ENCODE data around the gene SOX13.

SOX13 gene

DNA sequence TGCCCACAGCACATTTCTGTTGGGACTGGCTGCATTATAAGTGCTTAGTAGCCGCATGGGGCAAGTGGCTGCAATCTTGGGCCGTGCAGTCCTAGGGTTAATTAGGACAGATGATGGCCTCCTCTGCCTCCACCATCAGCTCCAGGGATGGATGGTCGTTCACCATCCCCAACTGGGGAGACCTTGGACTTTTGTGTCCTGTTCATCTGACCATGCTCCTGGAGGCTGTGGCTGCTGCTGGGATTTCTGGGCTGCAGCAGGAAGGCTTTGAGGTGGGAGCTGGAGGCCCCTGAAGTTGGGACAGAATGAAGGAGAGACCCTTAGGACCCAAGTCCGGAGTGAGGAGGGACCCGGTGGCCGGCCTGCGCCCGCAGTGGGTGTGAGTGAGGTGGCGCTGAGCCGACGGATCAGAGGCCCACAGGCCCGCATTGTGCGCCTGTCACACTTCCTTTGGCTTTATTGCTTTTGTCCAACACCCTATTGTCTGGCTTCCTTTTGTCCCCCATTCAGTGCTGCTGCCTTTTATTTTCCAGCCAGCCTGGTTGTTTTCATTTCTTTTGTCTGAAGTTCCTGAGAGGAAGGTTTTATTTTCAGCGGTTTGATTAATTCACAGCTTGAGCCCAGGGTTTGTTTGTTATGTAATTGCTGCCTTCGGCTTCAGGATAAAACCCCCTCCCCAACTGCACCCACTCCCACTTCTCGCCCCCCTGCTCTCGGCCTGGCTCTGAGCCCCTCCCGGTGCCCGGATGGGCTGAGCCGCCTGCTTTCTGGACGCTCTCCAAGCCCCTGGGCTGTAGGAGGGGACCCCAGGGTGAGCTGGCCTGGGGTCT, 35.6 kb downstream of the SOX13 start:
- no peak for DNase-seq (ENCODE audit: low spot score)

DNA sequence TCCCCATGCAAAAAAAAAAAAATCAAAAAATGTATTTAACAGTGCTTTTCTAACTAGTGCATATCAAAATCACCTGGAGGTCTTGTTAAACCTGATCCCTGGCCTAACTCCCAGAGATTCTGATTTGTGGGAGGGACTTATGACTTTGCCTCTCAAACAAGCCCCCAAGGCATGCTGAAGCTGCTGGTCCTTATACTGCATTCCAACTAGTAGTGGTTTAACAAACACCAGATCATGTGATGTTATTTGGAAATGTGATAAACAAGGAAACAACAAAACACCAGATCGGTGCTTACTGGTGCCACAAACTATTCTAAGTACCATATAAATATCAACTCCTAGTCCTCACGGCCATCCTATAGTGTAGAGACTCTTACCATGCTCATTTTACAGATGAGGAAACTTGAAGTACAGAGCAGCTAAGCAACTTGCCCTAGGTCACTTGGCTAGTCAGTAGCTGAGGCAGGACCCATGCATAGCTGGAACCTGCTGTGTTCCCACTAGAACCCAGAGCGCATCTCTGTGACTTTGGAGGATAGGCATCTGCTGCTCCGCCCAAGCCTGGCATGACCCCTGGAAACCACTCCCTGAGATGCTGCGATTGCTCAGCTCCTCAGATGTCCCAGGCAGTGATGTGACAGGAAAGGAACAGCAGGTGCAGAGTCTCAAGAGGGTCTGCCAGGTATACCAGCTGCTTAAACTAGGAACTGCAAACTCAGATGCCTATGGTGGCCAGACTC, 38.1 kb downstream of the SOX13 start:
- DNase-seq (ENCODE audit: low spot score) = no peak

DNA sequence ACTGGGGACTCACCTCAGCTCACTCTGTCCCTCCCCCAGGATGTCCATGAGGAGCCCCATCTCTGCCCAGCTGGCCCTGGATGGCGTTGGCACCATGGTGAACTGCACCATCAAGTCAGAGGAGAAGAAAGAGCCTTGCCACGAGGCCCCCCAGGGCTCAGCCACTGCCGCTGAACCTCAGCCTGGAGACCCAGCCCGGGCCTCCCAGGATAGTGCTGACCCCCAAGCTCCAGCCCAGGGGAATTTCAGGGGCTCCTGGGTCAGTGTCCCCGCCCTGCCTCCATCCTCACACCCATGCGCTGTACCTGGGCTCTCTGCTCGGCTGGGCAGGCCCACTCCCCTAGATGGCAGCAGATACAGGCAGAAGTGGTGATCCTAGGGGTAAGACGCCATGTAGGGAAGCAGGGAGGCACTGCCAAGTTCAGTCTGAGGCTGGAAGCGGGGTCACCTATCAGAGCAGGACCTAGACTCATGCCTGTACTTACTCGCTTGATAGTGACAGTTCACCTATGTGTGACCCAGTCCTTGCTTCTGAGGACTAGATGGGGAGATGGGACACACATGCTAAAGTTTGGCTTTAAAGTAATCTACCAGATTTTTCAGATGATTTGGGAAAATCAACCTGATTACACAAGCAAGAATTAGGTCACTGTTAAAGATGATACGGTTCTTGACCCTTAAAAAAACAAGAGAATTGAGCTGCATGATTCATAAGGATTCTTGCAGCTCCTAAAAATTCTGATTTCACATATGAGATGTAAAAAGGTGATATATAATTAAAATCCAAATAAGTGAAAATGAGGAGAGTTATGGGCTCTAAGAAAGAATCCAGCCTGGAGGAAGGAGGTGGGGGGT, 40.2 kb downstream of the SOX13 start:
- no peak for DNase-seq (ENCODE audit: low spot score)

DNA sequence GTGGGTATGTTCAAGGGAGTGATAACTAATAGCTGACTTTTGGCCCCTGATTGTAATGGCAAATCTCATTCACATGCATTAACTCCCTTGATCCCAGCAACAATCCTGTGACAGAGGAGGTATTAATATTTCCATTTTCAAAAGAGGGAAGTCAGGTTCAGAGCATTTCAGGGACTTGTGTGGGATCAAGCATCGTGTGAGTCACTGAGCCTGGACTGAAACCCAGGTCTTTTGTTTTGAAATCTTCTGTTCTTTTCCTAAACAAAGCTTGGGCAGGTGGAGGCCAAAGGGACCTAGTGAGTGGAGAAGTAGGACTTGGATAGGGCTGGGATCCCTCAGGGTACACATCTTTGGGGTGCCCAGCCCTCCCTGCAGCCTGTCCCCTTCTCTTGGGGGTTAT, 41.0 kb downstream of the SOX13 start:
- no peak for DNase-seq (ENCODE audit: low spot score)

DNA sequence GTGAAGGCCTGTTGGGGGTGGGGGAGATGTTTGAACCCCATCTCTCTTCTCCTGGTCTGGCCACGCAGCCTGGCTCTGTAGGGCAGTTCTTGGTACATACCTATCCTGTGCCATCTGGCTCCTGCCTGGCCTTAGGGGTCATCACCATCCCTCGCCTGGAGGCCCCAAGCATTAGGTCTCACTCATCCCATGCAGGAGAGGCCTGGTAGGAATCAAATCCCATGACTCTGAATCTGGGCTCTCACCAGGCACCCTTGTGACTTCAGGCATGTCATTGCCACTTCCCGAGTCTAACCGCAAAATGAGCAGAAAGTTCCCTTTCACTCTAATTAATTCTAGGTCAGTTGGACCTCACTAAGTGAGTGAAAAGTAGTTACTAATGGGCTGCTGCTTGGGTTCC, 41.7 kb downstream of the SOX13 start:
- no peak for DNase-seq (ENCODE audit: low spot score)

DNA sequence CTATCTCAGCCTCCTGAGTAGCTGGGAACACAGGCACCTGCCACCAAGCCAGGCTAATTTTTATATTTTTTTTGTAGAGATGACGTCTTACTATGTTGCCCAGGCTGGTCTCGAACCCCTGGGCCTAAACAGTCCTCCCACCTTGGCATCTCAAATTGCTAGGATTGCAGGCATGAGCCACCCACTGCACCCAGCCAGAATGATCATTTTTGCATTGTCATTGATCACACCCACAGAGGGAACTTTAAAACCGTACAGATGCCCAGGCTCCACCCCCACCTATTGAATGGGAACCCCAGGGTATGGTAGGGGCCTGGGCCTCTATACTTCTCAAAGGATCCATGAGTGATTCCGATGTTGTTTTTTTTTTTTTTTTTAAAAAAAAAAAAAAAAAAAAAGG, 42.2 kb downstream of the SOX13 start:
- DNase-seq (ENCODE audit: low spot score) = no peak

DNA sequence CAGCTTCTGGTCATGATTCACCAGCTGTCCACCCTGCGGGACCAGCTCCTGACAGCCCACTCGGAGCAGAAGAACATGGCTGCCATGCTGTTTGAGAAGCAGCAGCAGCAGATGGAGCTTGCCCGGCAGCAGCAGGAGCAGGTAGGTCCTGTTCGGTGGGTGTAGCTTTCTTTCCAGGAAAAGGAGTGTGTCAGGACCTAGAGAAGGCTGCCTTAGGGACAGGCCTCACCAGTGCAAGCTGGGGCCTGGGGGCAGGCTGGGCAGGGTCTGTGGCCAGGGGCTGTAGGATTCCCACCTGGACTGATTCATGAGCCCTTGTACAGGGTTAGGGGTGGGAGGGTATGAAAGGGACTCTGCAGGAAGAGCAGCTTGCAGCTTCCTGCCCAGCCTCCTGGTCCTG, 43.6 kb downstream of the SOX13 start:
- DNase-seq (ENCODE audit: low spot score) = no peak

DNA sequence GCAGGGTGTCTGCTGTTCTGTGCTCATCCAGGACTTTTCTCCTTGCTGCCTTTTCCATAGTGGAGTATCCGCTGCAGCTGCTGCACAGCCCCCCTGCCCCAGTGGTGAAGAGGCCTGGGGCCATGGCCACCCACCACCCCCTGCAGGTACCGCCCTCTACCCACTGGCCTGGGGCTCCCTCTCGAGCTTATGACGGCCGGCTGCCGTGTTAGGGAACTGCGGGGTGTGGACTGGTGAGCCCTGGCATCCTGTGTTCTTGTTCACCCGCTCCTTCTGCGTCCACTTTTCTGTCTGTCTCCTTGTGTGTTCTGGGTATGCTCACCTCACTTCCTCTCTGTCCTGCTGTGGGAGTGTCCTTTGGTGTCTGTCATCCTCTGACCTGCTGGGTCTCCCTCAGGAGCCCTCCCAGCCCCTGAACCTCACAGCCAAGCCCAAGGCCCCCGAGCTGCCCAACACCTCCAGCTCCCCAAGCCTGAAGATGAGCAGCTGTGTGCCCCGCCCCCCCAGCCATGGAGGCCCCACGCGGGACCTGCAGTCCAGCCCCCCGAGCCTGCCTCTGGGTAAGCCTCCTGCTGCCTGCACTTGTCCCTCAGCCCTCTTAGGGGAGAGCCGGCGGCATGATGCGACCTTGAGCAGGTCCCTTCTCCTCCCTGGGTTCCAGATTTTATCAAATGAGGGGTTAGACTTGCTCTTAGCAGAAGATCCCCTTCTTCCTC, 49.1 kb downstream of the SOX13 start:
- DNase-seq (ENCODE audit: low spot score) = no peak

DNA sequence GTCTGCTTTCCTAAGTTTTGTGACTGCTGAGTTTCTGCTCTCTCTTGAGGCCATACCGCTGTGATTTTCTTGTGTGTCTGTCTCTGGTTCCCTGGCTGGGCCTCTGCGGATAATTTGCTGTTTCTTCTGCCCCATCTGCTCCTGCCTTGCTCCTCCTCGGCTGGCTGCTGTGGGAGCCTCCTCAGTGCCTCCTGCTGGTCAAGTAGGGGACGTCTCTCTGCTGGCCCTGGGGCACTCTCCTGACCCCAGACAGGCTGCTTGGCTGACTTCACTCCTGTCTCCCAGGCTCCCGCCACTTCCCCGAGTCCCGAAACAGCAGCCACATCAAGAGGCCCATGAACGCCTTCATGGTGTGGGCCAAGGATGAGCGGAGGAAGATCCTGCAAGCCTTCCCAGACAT, 50.5 kb downstream of the SOX13 start:
- DNase-seq (ENCODE audit: low spot score) = no peak

DNA sequence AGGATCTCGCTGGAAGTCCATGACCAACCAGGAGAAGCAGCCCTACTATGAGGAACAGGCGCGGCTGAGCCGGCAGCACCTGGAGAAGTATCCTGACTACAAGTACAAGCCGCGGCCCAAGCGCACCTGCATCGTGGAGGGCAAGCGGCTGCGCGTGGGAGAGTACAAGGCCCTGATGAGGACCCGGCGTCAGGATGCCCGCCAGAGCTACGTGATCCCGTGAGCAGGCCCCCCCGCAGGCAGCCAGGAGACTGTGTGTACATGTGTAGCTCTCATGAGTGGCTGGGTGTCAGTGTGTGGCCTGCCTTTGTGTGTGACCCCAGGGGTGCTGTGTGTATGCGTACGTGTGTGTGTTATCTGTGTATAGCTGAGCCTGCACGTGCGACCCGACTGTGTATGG, 51.7 kb downstream of the SOX13 start:
- DNase-seq (ENCODE audit: low spot score) = no peak

DNA sequence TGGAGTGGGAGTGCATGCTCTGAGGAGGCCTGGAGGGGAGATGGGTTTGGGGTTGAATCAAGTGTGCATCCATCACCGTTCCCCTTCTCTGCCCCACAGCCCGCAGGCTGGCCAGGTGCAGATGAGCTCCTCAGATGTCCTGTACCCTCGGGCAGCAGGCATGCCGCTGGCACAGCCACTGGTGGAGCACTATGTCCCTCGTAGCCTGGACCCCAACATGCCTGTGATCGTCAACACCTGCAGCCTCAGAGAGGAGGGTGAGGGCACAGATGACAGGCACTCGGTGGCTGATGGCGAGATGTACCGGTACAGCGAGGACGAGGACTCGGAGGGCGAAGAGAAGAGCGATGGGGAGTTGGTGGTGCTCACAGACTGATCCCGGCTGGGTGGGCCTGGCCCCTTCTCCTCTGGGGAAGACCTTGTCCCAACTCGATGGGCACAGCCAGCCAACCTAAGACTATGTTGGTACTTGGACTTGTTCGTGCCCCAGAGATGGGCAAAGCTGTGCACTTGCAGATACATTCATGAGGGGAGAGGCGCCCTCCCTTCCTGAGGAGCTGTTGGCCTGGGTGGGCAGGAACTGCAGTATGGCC, 52.9 kb downstream of the SOX13 start:
- no peak for DNase-seq (ENCODE audit: low spot score)

DNA sequence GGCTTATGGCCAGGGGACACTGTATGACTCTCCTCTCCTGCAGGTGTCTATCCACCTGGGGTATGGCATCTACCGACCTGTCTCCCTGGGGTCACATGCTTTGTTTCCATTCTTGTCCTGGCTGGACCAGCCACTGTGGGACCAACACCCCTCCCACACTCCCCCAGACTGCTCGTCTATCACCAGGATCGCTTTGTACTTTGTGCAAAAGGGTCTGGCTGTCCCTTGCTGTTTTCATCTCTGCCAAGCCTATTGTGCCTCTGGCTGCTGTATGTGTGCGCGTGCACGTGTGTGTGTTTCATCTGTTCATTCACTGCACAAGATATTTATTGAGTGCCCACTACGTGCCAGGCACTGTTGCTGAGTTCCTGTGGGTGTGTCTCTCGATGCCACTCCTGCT, 53.5 kb downstream of the SOX13 start:
- DNase-seq (ENCODE audit: low spot score) = no peak

DNA sequence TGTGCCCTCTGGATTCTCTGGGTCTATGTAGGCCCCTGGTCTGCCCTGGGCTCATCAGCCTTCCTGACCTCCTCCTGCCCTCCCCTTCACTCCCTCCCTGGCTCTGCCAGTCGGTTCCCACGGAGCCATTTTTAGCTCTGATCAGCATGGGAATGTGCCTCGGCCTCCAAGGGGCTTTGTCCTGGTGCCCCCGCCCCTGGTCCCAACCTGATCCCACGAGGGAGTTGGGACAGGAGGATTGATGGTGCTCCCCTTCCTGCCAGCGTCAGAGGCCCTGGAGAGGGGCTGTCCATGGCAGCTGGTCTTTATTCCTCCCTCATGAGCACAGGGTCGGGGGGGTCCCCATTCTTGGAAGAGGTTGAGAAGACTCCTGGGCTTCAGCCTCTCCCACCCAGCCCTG, 54.0 kb downstream of the SOX13 start:
- no peak for DNase-seq (ENCODE audit: low spot score)

DNA sequence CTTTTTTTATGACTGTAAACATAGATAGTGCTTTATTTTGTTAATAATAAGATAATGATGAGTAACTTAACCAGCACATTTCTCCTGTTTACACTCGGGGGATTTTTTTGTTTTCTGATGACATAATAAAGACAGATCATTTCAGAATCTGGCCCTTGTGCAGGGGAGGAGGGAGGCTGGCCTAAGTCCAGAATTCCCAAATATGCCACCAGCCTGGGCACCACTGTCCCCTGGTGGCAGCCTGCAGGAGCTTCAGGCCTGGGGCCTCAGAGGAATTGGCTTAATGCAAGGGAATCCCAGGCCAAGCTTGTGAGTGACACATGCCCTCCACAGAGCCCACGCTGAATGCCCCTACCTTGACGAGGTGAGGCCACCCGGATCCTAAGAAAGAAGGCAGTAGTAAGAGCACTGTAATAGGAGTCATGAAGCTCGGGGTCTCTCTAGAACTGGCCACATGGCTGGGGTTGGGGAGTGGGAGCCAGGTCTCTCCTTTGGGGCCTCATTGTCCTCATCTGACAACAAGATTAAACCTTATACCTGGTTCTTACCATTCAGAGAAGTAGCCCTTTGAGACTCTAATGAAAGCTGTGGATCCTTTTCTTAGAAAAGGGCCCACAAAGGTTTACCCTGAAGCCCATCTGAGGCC, 54.8 kb downstream of the SOX13 start:
- no peak for DNase-seq (ENCODE audit: low spot score)

DNA sequence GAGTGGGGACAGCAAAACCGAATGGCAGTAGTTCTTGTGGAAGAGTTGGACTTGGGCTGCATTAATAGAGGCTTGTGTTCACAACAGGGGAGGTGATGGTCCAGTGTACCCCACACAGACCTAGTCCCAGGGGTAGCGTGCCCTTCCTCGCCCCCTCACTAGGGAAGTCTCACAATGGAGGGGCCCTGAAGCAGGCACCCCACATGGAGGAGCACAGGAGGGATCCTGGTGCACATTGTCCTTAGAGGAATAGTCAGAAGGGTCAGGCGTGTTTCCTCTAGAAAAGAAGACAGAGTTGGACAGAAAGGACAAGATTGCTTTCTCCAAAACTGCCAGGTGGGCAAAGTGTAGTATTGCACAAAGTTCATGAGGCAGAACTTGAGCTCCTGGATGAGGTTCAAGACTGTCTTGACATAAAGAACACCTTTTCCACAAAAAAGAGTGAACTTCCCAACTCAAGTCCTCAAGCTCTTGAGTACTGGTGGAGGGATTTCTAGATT, 55.6 kb downstream of the SOX13 start:
- no peak for DNase-seq (ENCODE audit: low spot score)

DNA sequence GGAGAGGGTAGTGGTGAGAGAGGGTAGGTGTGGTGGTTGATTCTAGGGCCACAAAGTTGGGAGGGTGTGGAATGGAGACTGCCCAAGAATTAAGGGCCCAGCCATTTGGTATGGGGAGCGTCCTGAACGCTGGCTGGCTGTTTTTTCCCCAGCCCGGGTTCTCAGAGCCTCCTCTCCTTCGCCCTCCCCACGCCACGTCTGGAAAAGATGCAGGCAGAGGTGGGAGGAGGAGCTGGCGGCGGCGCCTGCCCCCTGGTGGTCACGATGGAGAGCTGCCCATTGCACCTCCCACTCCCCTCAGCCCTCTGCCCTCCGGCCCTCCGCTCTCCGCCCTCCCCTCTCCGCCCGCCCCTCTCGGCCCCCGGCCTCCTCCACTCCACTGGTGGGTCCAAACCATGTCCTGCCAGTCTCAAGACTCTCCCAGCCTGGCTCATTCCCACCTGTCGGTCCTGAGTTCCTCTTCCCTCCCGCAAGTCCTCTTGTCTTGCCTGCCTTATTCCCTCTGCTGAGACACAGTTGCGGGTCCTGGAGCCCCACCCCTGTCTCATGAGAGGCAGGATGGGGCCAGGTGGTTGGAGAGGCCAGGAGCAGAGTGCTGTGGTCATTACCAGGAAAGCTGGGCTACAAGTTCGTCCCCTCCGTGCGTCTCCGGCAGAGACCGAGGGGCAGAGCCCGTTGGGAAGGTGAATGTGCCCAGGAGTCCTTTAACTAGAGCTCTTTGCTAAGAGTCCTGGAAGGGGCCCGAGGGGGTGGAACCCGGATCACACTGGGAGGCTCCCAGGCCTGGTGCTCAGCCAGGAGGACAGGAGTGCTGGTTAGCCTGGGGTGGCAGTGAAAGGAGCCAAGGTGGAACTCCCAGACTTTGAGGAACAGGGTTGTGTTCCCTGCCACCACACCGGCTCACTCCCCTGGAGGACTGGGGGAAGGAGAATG, 56.3 kb downstream of the SOX13 start:
- peak; percentile 59 for DNase-seq (ENCODE audit: low spot score)

DNA sequence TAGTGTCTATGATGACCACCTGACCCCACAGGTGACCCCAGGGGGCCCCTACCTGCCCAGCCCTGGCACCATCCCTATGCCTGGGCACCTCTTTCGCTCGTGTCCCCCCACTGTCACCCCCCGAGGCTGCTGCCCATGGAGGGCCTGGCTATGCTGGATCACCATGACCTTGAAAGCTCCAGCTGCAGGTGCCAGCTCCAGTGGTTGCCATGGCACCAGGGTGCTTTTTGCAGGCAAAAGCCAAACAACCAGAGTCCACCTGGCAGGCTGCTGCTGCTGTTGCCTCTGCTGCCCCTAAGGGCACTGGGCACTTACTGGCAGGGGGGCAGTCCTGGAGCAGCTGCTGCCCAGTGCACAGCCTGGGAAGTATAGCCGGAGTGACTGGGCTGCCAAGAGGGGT, 57.3 kb downstream of the SOX13 start:
- DNase-seq (ENCODE audit: low spot score) = no peak

DNA sequence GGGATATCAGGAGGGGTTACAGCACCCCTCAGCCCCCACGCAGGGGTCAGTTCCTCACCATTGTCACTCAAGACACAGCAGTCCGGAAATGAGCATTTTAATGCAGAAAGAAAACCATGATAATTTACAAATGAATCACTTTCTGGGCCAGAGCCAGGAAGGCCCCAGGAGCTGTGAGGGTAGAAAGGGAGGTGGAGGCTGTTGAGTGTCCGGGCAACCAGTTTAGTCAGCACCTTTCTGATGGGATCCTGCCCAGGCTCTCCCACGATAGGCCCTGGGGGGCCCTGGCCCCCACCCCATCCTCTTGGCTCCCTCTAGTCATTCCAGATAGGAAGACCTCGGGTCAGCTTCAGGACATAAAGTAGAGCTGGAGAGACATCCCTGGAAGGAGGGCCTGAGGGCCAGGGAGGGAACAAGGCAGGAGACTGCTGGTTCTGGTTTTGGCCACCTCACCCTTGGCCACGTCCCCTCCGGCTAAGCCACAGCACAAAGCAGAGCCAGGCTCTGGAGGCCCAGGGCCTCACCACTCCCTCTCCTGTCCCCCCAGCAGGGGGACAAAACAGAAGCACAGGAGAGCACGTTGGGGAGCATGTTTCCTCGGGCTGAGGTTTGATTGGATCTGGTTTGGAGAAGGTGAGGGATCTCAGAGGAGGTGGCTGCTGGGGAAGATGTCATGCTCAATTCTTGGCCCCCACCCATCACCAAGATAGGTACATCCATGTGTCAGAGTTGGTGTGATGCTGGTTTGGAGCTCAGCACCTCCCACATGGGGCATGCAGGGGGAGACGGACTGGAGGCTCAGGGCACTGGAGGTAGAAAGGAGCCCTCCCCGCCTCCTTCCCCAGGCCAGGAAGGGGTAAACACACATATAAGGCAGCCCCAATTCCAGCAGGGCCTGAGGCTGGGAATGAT, 58.3 kb downstream of the SOX13 start:
- DNase-seq (ENCODE audit: low spot score) = no peak

DNA sequence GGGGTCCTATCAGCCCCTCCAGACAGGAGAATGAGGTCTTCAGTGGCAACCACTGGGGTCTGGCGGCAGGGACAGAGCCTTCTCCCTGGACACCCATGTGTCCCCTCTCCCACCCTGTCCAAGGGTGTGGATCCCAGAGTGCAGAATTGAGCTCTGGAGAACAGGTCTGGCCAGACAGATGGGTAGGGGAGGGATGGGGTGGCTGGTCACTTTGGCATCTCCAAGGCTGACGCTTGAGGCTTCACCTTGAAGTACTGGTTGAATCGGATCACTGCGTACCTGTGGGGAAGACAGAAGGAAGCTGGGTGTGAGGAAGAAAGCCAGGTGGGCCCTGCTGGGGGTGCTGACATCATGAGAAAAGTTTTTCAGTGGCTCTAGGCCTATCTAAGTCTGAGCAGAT, 59.1 kb downstream of the SOX13 start:
- DNase-seq (ENCODE audit: low spot score) = no peak

Data from CD4-positive, alpha-beta T cell treated with Interleukin-6 at 100 ng/mL for 8 hours (primary cell).